Stimulated activated CD8-positive, alpha-beta memory T cell treated with anti-CD3 and anti-CD28 coated beads, Interleukin-12 subunit alpha, Interleukin-12 subunit beta, amount 100 ng/mL, for 4 hours (primary cell): ENCODE measurements around the gene SLC25A25.
A peak's percentile ranks its signal among the peaks of the same experiment; 100 is the strongest.
"Not testable (repeated sequence)": the region's sequence is repeated elsewhere in the genome, so short reads cannot be mapped to it uniquely, and the experiment has no call there.

Source experiments
- DNase-seq: peaks from one replicate; pipeline ENCODE4 v3.0.0-alpha.2; 2020; ENCODE audit warnings: low read depth

The SLC25A25 gene

DNA sequence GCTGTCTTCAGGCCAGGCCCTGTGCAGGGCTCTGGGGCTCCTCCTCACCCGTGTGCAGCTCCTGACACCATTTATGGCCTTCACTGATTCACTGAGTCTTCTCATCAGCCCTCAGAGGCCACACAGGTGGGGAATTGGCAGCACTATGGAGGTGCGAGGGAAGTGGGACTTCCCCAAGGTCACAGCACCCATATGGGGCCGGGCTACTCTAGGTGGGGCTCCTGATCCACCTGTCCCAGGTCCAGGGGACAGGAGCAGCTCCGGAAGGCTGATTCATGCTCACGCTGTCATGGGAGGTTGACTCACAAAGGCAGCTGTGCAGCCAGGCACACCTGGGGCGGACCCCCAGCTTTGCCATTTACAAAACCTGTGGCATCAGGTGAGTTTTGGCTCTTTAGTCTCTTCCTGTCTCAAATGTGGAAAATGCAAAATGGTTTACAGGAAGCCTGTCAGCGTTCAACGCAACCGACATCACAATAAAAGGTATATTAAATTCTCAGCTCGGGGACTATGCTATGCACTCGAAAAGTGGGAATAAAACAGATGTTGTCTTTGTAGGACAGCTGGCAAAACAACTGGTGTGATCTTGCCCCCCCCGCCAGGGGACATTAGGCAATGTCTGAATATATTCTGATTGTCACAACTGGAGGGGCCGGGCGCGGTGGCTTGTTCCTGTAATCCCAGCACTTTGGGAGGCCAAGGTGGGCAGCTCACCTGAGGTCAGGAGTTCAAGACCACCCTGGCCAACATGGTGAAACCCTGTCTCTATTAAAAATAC lies 15.9 kb upstream of the SLC25A25 start:
- no peak for DNase-seq

DNA sequence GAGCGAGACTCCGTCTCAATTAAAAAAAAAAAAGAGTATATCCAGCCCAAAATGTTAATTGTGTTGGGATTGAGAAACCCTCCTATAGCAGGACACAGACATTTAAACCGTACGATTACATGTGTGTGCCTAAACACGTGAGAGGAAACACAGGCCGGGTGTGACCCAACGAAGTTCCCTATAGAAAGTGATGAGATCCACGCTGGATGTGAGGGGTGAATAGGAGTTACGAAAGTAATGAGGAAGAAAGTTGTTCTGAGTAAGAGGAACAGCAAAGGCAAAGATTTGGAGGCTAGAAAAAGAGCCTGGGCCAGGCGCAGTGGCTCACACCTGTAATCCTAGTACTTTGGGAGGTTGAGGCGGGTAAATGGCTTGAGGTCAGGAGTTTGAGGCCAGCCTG lies 14.5 kb upstream of the SLC25A25 start:
- DNase-seq = no peak

GRCh38 chr9:128054087-128054486 lies 13.9 kb upstream of the SLC25A25 start:
- no peak for DNase-seq

DNA sequence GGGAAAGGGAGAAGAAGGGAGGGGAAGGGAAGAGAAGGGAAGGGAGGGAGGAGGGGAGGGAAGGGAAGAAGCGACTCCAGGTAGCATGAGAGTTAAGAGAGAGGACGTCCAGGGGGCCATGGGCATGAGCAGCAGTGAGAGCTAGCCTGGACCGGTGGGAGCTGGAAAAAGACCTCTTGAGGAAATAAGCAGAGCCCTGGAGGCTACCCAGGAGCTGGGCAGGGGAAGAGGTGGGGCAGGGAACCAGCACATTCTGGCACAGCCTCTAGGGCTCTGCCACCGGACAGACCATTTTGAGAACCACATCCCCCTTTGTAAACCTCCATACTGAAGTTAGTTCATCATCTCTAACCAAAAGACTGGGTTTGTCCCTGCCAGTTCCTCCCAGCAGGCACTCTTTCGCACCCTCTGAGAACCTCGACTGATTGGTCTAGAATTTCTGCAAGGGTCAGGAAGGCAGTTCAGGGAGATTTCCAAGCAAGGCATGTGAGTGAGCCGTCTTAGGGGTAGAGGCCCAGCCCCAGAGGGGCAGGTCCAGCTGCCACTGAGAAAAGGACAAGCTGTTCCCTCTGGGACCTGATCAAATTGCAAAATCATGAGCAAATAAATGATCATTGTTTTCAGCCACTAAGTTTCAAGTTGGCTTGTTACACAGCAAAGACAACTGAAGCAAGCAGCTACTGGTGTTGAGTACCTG lies 12.5 kb upstream of the SLC25A25 start:
- no peak for DNase-seq

DNA sequence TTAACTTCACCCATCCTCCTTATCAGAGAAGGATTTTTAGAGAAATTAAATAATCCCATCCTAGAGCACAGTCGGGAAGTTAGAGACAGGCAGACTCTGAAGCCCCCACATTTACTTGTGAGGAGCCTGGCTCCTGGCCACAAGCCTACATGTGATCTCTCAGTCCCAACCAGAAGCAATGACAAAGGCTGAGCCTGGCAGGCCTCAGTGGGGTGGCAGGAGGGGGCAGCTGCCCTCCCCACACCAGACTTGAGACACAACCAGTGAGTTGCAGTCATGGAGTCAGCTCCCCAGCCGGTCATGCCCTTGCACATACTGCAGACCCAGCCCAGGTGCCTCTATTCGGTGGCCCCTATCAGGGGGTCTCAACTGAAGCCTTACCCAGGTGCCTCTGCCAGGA lies 11.9 kb upstream of the SLC25A25 start:
- no peak for DNase-seq

DNA sequence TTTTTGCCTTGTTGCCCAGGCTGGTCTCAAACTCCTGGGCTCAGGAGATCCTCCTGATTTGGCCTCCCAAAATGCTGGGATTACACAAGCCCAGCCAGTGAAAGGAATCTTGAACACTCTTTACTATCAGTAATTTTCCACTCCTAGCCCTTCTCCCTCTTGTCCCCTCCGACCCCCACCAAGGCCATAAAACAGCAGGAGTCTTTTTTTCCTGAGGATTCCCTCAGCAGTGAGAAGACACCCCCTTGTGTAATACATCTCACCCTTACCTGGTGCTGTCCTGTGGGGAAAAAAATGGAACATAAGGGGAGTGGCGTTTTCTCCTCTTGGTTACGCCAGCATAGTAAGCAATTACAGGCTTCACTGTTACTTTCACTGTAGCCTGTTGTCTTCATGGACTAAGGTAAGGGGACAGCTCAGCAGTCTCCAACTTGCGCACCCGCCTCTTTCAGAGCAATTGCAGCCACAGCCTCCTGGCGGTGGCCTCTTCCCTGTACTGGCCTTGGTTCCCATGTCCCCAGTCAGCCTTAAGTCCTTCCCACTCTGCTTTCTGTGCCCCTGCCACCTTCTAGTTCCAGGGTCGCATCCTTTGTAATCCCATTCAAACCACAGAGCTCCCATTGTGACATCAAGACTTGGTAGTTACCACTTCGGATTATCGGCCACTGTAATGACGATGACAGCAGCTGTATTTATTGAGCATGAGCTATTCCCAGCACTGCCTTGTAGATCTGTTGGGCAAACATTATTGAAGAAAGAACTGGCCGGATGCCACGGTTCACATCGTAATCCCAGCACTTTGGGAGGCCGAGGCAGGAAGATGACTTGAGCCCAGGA lies 10.9 kb upstream of the SLC25A25 start:
- DNase-seq = no peak

- DNase-seq = no peak
Observed at GRCh38 chr9:128057724-128058409, 10.2 kb upstream of the SLC25A25 start.

- no peak for DNase-seq
Observed at GRCh38 chr9:128059365-128059983, 8.6 kb upstream of the SLC25A25 start.

- no peak for DNase-seq
Observed at GRCh38 chr9:128061275-128061960, 6.6 kb upstream of the SLC25A25 start.

GRCh38 chr9:128062279-128062678 lies 5.8 kb upstream of the SLC25A25 start:
- DNase-seq = no peak

DNA sequence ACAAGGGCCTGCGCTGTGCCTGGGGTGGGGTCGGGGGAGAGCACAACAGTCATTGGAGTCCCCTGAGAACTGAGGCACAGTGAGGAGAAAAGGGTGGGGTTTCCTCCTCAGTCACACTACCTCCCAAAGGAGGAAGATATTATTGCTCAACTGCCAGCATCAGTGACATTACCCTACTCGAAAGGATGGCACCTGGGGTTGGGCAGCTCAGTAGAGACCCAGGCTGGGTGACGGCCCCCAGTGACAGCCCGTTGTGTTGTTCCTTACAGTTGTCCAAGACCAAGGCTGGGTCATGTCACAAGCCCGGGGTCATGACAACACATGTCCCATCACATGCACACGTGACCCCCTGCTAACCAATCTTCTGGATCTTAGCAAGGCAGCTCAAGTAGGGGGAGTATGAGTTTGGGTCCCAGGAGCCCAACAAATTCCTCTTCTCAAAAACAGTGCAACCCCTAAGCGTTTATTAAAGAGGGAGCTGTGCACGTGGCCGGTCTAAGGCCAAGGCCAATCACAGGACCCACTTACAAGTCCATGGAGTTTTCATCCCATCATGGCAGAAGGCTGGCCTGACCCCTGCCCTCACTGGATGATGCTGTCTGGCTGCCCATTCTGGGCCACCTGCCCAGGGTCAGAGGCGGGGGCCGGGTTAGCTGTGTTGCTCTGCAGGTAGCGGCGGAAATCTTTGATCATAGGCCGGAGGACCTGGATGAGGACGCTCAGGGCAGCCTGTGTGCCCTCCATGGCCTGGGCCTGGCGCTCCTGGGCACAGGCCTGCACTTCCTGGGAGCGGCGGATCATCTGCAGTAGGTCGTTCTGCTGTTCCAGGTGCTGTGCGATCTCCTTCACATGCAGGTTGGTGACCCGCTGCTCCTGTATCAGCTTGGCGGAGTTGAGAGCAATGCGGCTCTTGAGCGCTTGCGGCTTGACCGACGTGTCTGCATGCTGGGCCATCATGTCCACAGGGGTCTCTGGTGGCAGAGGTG lies 4.9 kb upstream of the SLC25A25 start:
- no peak for DNase-seq

DNA sequence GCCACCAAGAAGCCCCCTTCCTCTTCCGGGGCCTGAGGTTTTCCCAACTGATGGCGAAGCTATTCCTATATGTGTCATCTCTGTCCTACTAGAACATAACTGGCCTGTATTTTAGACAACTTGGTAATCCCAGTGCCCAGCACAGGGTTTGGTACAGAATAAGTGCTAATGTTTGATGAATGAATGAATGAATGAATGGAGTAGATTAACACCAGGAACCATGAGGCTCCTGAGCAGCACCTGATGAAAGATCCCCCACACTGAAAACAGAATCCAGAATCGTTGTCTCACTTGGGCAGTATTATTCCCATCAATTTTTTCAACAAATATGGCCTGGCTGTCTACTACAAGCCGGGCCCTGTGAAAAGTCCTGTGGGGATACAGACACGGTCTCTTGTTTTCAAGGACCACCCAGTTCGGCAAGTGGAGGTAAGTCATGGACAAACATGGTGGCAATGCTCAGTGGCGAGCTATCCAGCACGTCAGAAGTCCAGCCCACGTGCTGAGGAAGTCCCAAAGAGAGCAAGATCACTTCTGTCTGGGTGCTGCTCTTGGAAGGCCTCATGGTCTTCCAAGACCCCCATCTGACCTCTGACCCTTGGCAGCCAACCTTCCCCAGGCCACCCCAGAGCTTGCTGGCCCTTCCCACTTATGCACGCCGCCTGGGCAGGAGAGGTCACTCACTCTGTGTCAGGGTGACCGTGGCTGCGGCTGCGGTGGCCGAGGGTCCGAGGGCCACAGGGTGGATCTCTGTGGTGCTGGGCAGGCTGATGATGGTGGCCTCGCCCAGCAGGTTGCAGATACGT lies 1.9 kb upstream of the SLC25A25 start:
- DNase-seq = no peak

DNA sequence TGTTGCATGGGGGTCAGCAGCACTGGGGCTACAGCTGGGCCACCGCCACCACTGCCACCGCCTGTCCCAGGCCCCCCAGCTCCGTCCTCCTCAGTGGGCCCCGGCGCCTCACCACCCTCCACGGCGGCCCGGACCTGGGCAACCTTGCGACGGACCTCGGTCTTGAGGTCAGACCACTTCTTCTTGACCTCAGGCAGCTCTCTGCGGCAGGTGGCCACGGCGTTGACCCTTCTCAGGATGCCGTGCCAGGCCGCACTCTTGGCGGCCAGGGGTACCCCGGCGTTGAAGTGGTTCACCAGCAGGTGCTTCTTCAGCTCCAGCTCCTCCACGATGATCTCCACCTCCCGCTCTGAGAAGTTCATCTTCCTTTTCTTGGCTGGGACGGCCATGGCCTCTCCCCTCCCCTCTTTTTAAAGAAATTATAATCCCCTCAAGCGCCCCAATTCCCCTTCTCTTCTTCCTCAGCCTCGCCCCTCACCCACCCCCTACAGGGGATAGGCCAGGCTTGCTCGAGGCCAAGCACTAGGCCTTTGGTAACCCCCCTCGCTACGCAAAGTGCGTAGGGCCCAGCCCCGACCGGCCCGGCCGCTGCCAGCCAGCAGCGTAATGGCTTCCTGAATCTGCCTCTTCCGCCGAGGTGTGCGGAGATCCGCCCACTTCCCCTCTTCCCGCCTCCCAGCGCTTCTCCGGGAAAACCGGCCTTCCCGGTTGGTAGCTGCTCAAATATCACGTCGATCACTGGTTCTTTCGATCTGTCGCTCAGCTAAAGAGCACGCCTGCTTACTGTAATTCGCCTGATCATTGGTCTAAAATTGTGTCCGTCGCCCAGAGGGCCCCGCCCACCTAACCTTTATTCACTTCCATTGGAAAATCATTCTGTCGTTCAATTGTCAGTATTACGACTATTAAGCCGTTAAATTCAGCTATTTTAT lies 1.1 kb upstream of the SLC25A25 start, which contains the start of gene NAIF1:
NAIF1 (minus strand) TSS at position 608 of the 932 bp plus-strand sequence; CDS start at position 389, 219 bp downstream.
- DNase-seq = peak; percentile 91

DNA sequence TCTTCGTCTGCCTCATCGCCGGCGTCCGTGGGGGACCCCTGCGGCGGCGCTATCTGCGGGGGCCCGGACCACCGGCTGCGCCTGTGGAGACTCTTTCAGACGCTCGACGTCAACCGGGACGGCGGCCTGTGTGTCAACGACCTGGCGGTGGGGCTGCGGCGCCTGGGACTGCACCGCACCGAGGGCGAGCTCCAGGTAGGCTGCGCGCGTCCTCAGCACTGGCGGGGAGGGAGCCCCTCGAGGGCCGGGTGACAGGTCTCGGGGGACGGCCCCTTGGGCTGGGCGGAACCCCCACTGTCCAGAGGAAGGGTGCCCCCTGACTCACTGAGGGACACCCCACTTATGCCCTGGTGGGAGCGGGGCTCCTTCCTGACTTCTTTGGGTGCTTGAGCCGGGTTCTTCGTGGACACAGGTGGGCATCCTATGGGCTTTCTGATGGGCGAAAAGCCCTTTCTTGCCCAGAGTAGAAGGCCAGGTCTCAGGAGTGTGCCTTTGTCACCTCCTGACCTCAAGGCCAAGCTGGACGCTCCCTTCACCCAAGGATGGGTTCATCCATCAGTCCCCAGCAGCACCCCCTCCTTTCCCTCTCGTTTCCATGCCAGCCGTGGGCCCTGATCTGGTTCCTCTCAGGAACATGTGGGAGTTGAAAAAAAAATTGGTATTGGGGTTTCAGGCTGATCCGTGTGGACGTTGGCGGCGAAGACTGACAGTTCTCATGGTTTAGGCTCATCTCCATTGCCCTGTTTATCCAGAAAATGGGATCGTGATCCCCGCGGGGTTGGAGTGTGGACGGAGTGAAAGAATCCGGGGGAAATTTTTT lies 564 bp downstream of the SLC25A25 start:
- no peak for DNase-seq

- DNase-seq = no peak
Observed at GRCh38 chr9:128070874-128071273, 2.8 kb downstream of the SLC25A25 start.

DNA sequence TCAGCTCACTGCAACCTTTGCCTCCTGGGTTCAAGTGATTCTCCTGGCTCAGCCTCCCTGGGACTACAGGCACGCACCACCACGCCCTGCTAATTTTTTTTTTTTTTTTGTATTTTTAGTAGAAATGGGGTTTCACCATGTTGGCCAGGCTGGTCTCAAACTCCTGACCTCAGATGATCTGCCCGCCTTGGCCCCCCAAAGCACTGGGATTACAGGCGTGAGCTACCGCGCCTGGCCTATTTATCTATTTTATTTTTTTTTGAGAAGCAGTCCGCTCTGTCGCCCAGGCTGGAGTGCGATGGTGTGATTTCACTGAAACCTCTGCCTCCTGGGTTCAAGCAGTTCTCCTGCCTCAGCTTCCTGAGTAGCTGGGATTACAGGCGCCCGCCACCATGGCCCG lies 3.4 kb downstream of the SLC25A25 start:
- not testable (repeated sequence) for DNase-seq
